Erythroblast (primary cell): ENCODE data around the gene KCNG1.

Experiments
- GATA1 ChIP-seq: IDR thresholded peaks from 2 replicates; pipeline ENCODE4 v1.6.1; 2011; ENCODE audit warnings: low read depth, mild to moderate bottlenecking, control low read depth, low read length, moderate library complexity
- POLR2A ChIP-seq: IDR thresholded peaks from 2 replicates; pipeline ENCODE4 v1.6.1; 2011; ENCODE audit warnings: mild to moderate bottlenecking, low read length

DNA sequence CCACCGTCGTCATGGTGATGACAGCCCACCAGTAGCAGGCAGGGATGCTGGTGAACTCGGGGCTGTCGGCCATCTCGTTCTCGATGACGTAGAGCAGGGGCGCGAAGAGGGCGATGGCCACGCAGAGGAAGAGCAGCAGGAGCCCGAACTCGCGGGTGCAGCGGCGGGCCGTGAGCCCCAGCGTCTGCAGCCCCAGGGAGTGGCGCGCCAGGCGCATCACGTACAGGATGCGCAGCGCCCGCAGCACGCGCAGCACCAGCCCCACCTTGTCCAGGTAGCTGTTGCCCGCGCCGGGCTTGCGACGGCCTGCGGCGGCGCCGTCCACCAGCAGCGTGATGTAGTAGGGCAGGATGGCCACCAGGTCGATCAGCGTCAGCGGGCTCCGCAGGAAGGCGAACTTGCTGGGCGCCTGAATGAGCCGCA is 18.6 kb downstream of the KCNG1 start:
- TF ChIP-seq POLR2A: no peak
- TF ChIP-seq GATA1: no peak
